GM13977 (cell line): Measurements from ENCODE around the gene ISCU.

Experiments
- DNase-seq: peaks from one replicate; pipeline ENCODE4 v3.0.0; 2012; ENCODE audit warnings: low spot score
- CTCF ChIP-seq: IDR thresholded peaks from 2 replicates; pipeline ENCODE4 v1.5.1; 2012; ENCODE audit warnings: mild to moderate bottlenecking, control low read depth; ENCODE audit not compliant: insufficient read depth; ENCODE audit errors: extremely low read depth, missing control alignments
- in situ Hi-C: fragments of 300-500 bp; cut with MboI; formaldehyde crosslinking; loops from one replicate; pipeline ENCODE4 v1.12.0; 2022; ENCODE audit warnings: low sequenced_read_pairs, low pct_unique_long_range_greater_than_20kb, mixed read lengths, inconsistent platforms; ENCODE audit not compliant: unreplicated experiment

ISCU gene

DNA sequence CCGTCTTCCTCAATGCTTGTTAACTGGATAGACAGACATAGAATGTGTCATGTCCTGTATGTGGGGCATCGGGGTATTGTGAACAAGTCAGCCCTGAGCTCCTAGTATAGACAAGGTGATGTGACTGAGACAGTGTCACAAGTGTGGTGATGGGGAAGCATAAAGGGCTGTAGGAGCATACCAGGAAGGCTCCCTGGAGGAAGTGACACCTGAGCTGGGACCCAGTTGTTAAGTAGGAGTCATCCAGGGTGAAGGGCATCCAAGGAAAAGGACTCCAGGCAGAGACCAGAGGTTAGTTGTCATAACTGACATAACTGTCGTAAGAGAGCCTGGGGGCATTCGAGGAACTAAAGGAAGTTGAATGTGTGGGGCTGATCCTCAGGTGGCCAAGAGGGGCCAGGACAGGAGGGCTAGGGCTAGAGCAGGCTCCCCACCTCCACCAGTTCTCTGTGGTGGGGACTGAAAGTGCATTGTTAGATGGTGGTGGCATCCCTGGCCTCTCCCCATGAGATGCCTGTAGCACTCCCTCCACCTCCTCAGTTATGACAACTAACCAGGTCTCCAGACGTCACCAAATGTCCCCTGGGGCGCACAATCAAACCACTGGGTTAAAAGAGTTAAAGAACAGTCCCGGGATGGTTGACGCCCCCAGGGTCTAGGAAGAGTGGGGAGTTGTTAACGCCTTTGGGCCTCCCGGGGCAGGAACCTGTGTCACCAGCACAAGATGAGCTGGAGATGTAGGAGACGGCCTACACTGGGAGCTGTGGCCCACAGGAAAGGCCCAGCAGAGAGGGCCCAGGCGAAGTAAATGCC is 44.9 kb upstream of the ISCU start:
- no peak for DNase-seq
- in situ Hi-C loops = no loop called here
- no peak for TF ChIP-seq CTCF

DNA sequence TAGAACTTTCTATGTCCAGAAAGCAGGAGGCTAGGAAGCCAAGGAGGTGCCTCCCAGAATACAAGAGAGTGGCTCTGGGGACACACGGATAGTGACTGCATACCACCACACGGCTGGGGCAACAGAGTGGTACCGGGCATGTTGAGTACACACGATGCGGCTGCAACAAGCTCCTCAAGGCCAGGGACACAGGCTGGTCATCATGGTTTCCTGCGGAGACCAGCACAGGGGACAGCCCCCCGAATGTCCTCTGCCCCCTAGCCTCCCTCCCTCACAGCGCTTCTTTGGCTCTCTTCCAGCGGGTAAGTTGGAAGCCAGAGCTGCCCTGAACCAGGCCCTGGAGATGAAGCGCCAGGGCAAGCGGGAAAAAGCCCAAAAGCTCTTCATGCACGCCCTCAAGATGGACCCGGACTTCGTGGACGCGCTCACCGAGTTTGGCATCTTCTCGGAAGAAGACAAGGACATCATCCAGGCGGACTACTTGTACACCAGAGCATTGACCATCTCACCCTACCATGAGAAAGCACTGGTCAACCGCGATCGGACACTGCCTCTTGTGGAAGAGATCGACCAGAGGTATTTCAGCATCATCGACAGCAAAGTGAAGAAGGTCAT is 44.2 kb upstream of the ISCU start:
- no peak for TF ChIP-seq CTCF
- in situ Hi-C loops = no loop called here
- DNase-seq = no peak

GRCh38 chr12:108518716-108519496 is 43.5 kb upstream of the ISCU start:
- DNase-seq = no peak
- in situ Hi-C loops = no loop called here
- no peak for TF ChIP-seq CTCF

DNA sequence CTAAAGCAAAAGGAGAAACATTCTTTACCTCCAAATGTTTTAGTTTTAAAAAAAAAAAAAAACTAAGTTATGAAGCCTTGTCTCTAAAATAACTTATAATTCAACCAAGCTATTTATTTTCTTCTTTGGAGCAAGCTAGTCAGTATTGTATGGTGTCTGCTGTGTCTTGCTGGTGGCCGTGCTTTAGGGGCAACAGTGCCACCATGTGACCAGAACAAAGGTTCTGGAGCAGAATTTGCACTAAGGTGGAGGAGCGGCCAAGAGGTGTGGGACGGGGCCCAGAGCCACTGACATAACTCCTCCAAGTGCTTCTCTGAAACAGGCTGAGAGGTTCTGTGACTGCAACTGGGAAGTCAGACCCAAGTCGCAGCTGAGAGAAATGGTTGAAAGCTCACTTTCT is 42.8 kb upstream of the ISCU start:
- no peak for DNase-seq
- peak; percentile 19 for TF ChIP-seq CTCF
- in situ Hi-C loops = no loop called here

DNA sequence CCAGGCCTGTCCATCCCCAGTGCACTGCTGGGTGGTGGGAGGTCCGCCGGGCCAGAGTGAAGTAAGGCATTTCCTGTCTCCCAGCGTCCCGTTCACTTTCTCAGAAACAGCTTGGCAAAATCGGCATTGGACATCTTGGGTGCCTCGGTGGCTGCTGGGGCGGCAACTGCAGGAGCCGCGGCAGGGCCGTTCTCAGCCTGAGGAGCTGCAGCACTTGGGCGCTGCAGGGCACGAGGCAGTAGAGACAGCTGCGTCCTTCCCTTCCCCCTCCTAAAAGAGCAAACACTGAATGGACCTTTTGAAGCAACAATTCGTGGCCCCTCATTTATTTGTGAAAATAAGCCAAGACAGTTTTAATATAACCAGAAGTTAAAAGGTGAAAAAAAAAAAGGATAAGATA is 39.0 kb upstream of the ISCU start:
- no peak for TF ChIP-seq CTCF
- in situ Hi-C loops = no loop called here
- DNase-seq = no peak

DNA sequence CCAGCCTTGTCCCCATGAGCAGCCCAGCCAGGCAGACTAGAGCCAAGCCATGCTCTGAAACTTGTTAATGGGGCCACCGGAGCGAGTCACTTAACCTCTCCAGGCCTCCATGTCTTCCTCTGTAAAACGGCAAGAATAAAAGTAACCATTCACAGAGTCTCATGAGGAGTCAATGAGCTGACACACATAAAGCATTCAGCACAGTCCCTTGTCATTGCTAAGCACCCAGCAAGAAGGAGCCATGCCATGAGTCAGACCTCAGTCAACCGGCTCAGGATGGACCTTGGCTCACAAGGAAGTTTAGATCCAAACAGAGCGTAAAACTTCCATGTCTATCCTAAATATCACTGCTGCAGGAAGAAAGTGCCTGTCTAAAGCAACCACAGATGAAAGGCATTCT is 36.7 kb upstream of the ISCU start:
- no peak for DNase-seq
- in situ Hi-C loops = no loop called here
- TF ChIP-seq CTCF = no peak
